ENCODE data around the gene FARSB. TPM values are rescaled to one million over a fixed set of nuclear protein-coding genes. Genes with fewer than 3 reads are reported as not detected.

Gene FARSB
- total RNA-seq, 1 experiment from 2014 or later: 50.7 TPM

- no TSS peak for BruUV-seq (replicated peaks)
- H3K4me1 ChIP-seq (ENCODE audit: control insufficient read depth in 1 of 2, insufficient read depth in 2 of 2, low read length in 2 of 2): no peaks in the 10 kb centered on the region
- H3K27ac ChIP-seq (ENCODE audit: low read depth, low read length): no peak overlapping the region
- ChIA-PET POLR2A (no interaction called here), CTCF (interaction anchor here (1.4 to 2.0 kb wide), 3 partner anchors 10 to 577 kb away, joined by 5 to 7 read pairs (median 5); no protein-coding TSS in a partner anchor), RAD21 (ENCODE audit: low non-redundant PET in 1 of 2, low total read pairs in 2 of 2, uncharacterized antibody in 2 of 2, unreplicated experiment in 2 of 2) (no interaction called here)
- ATAC-seq (no peak), DNase-seq (ENCODE audit: low read depth, low spot score) (no peak)
- TF ChIP-seq, protein P1, sequence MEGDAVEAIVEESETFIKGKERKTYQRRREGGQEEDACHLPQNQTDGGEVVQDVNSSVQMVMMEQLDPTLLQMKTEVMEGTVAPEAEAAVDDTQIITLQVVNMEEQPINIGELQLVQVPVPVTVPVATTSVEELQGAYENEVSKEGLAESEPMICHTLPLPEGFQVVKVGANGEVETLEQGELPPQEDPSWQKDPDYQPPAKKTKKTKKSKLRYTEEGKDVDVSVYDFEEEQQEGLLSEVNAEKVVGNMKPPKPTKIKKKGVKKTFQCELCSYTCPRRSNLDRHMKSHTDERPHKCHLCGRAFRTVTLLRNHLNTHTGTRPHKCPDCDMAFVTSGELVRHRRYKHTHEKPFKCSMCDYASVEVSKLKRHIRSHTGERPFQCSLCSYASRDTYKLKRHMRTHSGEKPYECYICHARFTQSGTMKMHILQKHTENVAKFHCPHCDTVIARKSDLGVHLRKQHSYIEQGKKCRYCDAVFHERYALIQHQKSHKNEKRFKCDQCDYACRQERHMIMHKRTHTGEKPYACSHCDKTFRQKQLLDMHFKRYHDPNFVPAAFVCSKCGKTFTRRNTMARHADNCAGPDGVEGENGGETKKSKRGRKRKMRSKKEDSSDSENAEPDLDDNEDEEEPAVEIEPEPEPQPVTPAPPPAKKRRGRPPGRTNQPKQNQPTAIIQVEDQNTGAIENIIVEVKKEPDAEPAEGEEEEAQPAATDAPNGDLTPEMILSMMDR (IDR thresholded peaks at IDR 0.05 in 2 of 3, conservative IDR thresholded peaks at IDR 0.05 in 1 of 3; ENCODE audit: borderline replicate concordance in 1 of 3, insufficient read depth in 1 of 3, low read depth in 2 of 3, low read length in 2 of 3): no peak
- TF ChIP-seq POLR2A (IDR thresholded peaks at IDR 0.05; ENCODE audit: borderline replicate concordance, extremely low read depth, insufficient read depth, insufficient read length): no peak
- no peak for TF ChIP-seq EGR1 (IDR thresholded peaks at IDR 0.05; ENCODE audit: low read depth)
- TF ChIP-seq TCF7L2 (IDR thresholded peaks at IDR 0.05; ENCODE audit: borderline replicate concordance, extremely low read depth, insufficient read depth, insufficient read length): no peak
- no peak for TF ChIP-seq CEBPB (IDR thresholded peaks at IDR 0.05; ENCODE audit: low read depth)
- no peak for TF ChIP-seq SIN3A (IDR thresholded peaks at IDR 0.05; ENCODE audit: low read depth)
- TF ChIP-seq ZFX (IDR thresholded peaks at IDR 0.05): no peak
- TF ChIP-seq, protein P2, sequence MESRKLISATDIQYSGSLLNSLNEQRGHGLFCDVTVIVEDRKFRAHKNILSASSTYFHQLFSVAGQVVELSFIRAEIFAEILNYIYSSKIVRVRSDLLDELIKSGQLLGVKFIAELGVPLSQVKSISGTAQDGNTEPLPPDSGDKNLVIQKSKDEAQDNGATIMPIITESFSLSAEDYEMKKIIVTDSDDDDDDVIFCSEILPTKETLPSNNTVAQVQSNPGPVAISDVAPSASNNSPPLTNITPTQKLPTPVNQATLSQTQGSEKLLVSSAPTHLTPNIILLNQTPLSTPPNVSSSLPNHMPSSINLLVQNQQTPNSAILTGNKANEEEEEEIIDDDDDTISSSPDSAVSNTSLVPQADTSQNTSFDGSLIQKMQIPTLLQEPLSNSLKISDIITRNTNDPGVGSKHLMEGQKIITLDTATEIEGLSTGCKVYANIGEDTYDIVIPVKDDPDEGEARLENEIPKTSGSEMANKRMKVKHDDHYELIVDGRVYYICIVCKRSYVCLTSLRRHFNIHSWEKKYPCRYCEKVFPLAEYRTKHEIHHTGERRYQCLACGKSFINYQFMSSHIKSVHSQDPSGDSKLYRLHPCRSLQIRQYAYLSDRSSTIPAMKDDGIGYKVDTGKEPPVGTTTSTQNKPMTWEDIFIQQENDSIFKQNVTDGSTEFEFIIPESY (IDR thresholded peaks at IDR 0.05; ENCODE audit: extremely low read depth, insufficient replicate concordance, low read length): no peak
- no peak for TF ChIP-seq RAD21 (IDR thresholded peaks at IDR 0.05; ENCODE audit: low read depth)
- no peak for TF ChIP-seq ZNF274 (IDR thresholded peaks at IDR 0.05; ENCODE audit: low read depth, low read length)
- TF ChIP-seq POLR2AphosphoS5 (IDR thresholded peaks at IDR 0.05; ENCODE audit: low read depth, low read length): no peak
- TF ChIP-seq, protein P3, sequence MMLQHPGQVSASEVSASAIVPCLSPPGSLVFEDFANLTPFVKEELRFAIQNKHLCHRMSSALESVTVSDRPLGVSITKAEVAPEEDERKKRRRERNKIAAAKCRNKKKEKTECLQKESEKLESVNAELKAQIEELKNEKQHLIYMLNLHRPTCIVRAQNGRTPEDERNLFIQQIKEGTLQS (IDR thresholded peaks at IDR 0.05): no peak
- no peak for TF ChIP-seq REST (IDR thresholded peaks at IDR 0.05; ENCODE audit: low read depth)
- no peak for TF ChIP-seq SRF (IDR thresholded peaks at IDR 0.05; ENCODE audit: low read depth)
- TF ChIP-seq JUND (IDR thresholded peaks at IDR 0.05): no peak
- no peak for TF ChIP-seq ELF1 (IDR thresholded peaks at IDR 0.05; ENCODE audit: borderline replicate concordance, low read depth)
- H3K9me2 ChIP-seq (ENCODE audit: insufficient read depth): no peaks in the 10 kb centered on the region
- peaks cover 21 to 36% of the 10 kb centered on the region in 2 experiments for H3K36me3 ChIP-seq (ENCODE audit: control insufficient read depth in 1 of 2, insufficient read depth in 2 of 2, low read length in 2 of 2)
- no peaks in the 10 kb centered on the region for H3K9me3 ChIP-seq (ENCODE audit: control insufficient read depth in 1 of 2, insufficient read depth in 1 of 2, low read depth in 1 of 2, low read length in 2 of 2)
- H3K9ac ChIP-seq (ENCODE audit: low read length): no peak overlapping the region
- intact Hi-C loops (cut with micrococcal nuclease): no loop called here
- H3K4me3 ChIP-seq (replicated peaks in 1 of 2; ENCODE audit: low read depth in 1 of 2, low read length in 2 of 2): no peak overlapping the region
- H3K27me3 ChIP-seq (ENCODE audit: insufficient read depth, low read length): no peaks in the 10 kb centered on the region
- H3K4me2 ChIP-seq (ENCODE audit: low read length): no peak overlapping the region
- H4K20me1 ChIP-seq (ENCODE audit: insufficient read depth): no peaks in the 10 kb centered on the region; the same call in 1 of the 2 replicates
- H3K79me2 ChIP-seq (ENCODE audit: insufficient read depth, low read length): peaks cover 13% of the 10 kb centered on the region
- H2AFZ ChIP-seq (ENCODE audit: low read depth, low read length, poor library complexity, severe bottlenecking): no peak overlapping the region
These were observed 40.6 kb downstream of the FARSB start for GRCh38 chr2:222615320-222615719.
